ENCODE data around the gene MRPL55. TPM values are rescaled to one million over a fixed set of nuclear protein-coding genes. Genes with fewer than 3 reads are reported as not detected.

MRPL55 gene
- total RNA-seq, 1 donor from 2014 or later = 56.9 TPM

- Mint-ChIP-seq H3K4me1 (peaks cover 2% of the 10 kb centered on the region), H3K27ac (no peak overlapping the region), H3K36me3 (peaks cover 46% of the 10 kb centered on the region), H3K4me3 (no peak overlapping the region), H3K9me3 (peaks cover 18% of the 10 kb centered on the region), H3K27me3 (ENCODE audit: low read depth) (no peaks in the 10 kb centered on the region)
- no peak for DNase-seq (ENCODE audit: low spot score in 2 of 2, unreplicated experiment in 2 of 2)
- no peak for TF ChIP-seq CTCF (IDR thresholded peaks at IDR 0.05; ENCODE audit: unreplicated experiment)
Observed at GRCh38 chr1:228095938-228096337, 13.2 kb downstream of the MRPL55 start.

DNA sequence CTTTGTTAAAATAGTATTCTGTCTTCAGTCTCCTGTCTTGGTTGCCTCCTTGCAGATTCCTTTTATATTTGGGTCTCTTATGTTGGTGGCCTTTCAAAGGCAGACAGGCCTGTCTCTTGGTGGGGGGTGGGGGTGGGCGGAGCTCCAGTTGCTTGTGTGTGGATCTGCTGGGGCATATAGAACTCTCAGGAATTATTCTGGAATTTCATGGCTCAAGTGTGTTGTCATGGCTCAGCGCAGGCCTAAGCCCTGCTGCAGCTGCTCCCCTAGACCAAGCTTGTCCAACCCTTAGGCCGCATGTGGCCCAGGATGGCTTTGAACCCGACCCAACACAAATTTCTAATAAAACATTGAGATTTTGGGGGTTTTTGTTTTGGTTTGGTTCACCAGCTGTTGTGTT, 13.9 kb downstream of the MRPL55 start:
- peaks cover 2% of the 10 kb centered on the region for H3K4me1 Mint-ChIP-seq
- no peak for DNase-seq (ENCODE audit: low spot score in 2 of 2, unreplicated experiment in 2 of 2)
- no peaks in the 10 kb centered on the region for H3K27me3 Mint-ChIP-seq (ENCODE audit: low read depth)
- no peak overlapping the region for H3K27ac Mint-ChIP-seq
- no peak overlapping the region for H3K4me3 Mint-ChIP-seq
- peaks cover 18% of the 10 kb centered on the region for H3K9me3 Mint-ChIP-seq
- TF ChIP-seq CTCF (IDR thresholded peaks at IDR 0.05; ENCODE audit: unreplicated experiment) = no peak
- H3K36me3 Mint-ChIP-seq = peaks cover 46% of the 10 kb centered on the region

DNA sequence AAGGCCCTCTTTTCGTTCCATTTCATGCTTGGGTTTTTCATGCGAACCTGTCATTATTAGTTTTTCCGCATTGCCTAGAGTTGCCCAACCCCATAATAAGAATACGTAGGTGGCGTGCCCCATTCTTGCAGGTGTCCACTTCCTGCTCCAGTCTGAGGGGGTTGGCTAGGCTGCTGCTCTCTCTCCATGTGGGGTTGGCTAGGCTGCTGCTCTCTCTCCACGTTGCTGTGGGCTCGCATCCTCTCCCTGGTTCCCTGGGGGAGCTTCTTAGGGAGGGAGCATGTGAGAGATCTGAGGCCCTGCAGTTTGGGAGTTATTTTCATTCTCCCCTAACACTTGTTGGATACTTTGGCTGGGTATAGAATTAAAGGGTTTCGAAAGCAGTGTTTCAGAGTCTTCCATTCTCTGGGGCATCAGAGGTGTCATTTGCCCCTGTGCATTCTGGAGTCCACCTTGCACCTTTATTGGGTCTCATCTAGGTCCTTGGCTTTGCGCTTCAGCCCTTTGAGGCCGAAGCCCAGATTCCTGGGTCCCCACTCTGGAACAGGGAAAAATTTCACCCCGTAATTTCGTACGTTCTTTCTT, 14.6 kb downstream of the MRPL55 start:
- no peak overlapping the region for H3K27ac Mint-ChIP-seq
- no peak for TF ChIP-seq CTCF (IDR thresholded peaks at IDR 0.05; ENCODE audit: unreplicated experiment)
- no peaks in the 10 kb centered on the region for H3K27me3 Mint-ChIP-seq (ENCODE audit: low read depth)
- H3K4me3 Mint-ChIP-seq = no peak overlapping the region
- H3K9me3 Mint-ChIP-seq = peaks cover 18% of the 10 kb centered on the region
- no peak for DNase-seq (ENCODE audit: low spot score in 2 of 2, unreplicated experiment in 2 of 2)
- peaks cover 5% of the 10 kb centered on the region for H3K4me1 Mint-ChIP-seq
- peaks cover 46% of the 10 kb centered on the region for H3K36me3 Mint-ChIP-seq

GRCh38 chr1:228093050-228093906, 15.8 kb downstream of the MRPL55 start:
- Mint-ChIP-seq H3K4me1 (peaks cover 15% of the 10 kb centered on the region), H3K27me3 (ENCODE audit: low read depth) (no peaks in the 10 kb centered on the region), H3K4me3 (no peak overlapping the region), H3K27ac (no peak overlapping the region), H3K9me3 (peaks cover 18% of the 10 kb centered on the region), H3K36me3 (peaks cover 36% of the 10 kb centered on the region)
- no peak for DNase-seq (ENCODE audit: low spot score in 2 of 2, unreplicated experiment in 2 of 2)
- TF ChIP-seq CTCF (IDR thresholded peaks at IDR 0.05; ENCODE audit: unreplicated experiment) = no peak

DNA sequence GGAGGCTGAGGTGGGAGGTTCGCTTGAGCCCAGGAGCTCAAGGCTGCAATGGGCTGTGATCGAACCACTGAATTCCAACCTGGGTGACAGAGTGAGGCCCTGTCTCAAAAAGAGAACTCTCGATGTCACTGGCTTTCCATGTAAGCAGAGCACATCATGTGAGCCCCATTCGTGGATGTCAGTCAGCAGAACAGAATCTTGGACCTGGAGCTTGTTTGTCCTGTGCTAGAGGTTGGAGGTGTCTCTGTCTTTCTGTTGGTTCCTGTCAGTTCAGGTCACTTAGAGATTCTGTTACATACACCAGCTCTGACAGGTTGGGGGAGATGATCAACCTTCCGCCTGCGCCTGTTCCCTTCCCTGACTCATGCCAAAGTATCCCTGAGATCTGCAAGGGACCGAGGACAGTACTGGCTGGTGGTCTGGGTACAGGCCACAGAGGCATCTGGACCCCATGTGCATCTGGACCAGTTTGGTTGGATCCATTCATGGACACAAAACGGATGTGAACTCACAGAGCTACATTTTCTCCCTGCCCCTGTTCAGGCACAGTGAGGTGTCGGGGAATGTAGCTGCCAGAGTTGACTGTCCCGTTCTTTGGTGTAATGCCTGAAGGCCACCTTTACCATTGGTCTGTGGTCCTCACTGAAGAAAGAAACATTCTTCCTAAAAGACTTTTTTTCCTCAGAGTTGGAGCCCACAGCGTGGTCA, 16.6 kb downstream of the MRPL55 start:
- Mint-ChIP-seq H3K4me1 (peaks cover 22% of the 10 kb centered on the region), H3K36me3 (peaks cover 32% of the 10 kb centered on the region), H3K27ac (peak overlapping the region; percentile 47), H3K4me3 (no peak overlapping the region), H3K27me3 (ENCODE audit: low read depth) (no peaks in the 10 kb centered on the region), H3K9me3 (peaks cover 18% of the 10 kb centered on the region)
- TF ChIP-seq CTCF (IDR thresholded peaks at IDR 0.05; ENCODE audit: unreplicated experiment) = no peak
- no peak for DNase-seq (ENCODE audit: low spot score in 2 of 2, unreplicated experiment in 2 of 2)

Measured in mesothelial cell of epicardium (in vitro differentiated cells).